NCI-H2196 (cell line): ENCODE measurements around the gene EPB41L5.
"Not testable (repeated sequence)": the region's sequence is repeated elsewhere in the genome, so short reads cannot be mapped to it uniquely, and the experiment has no call there.

Source experiments
- DNase-seq: peaks from one replicate; lab custom pipeline; 2025; ENCODE audit not compliant: unreplicated experiment; lab: John Stamatoyannopoulos, UW

EPB41L5 gene

GRCh38 chr2:120012771-120013596 is at the start of gene EPB41L5:
TSS of gene EPB41L5 (plus strand) at chr2:120013077. CDS start at chr2:120019085, 6,008 bp downstream.
- peak; percentile 95 for DNase-seq

- DNase-seq = no peak
These were observed 31.0 kb upstream of the EPB41L5 start for GRCh38 chr2:119981896-119982295.

GRCh38 chr2:119982506-119982905 is 30.4 kb upstream of the EPB41L5 start:
- DNase-seq = no peak

GRCh38 chr2:119983108-119983507 is 29.8 kb upstream of the EPB41L5 start:
- no peak for DNase-seq

- DNase-seq = no peak
These were observed 16.7 kb upstream of the EPB41L5 start for GRCh38 chr2:119996148-119996547.

- DNase-seq = not testable (repeated sequence)
These were observed 15.7 kb upstream of the EPB41L5 start for GRCh38 chr2:119996896-119997891.

GRCh38 chr2:120001471-120001870 is 11.4 kb upstream of the EPB41L5 start:
- DNase-seq = no peak

GRCh38 chr2:120004254-120004653 is 8.6 kb upstream of the EPB41L5 start:
- DNase-seq = no peak

- DNase-seq = no peak
These were observed 6.9 kb upstream of the EPB41L5 start for GRCh38 chr2:120005834-120006521.

- no peak for DNase-seq
These were observed 5.0 kb upstream of the EPB41L5 start for GRCh38 chr2:120007851-120008250.

- DNase-seq = no peak
These were observed 514 bp upstream of the EPB41L5 start for GRCh38 chr2:120012363-120012762.

GRCh38 chr2:120013597-120014223 is 833 bp downstream of the EPB41L5 start:
- DNase-seq = peak; percentile 32

GRCh38 chr2:120014226-120014980 is 1.5 kb downstream of the EPB41L5 start:
- peak; percentile 19 for DNase-seq

- no peak for DNase-seq
These were observed 3.9 kb downstream of the EPB41L5 start for GRCh38 chr2:120016800-120017199.

GRCh38 chr2:120017201-120017600 is 4.3 kb downstream of the EPB41L5 start:
- no peak for DNase-seq

GRCh38 chr2:120018549-120018948 is 5.7 kb downstream of the EPB41L5 start:
- DNase-seq = no peak

GRCh38 chr2:120020554-120020953 is 7.7 kb downstream of the EPB41L5 start:
- no peak for DNase-seq

GRCh38 chr2:120022505-120022904 is 9.6 kb downstream of the EPB41L5 start:
- DNase-seq = not testable (repeated sequence)

GRCh38 chr2:120026890-120027289 is 14.0 kb downstream of the EPB41L5 start:
- DNase-seq = no peak

GRCh38 chr2:120028795-120029194 is 15.9 kb downstream of the EPB41L5 start:
- no peak for DNase-seq
